Lower lobe of right lung (tissue), 2 donors: Measurements from ENCODE around the gene COG7. TPM values are rescaled to one million over a fixed set of nuclear protein-coding genes. Genes with fewer than 3 reads are reported as not detected.

Experiments
- ATAC-seq, 2 donors: fragments of 200-7000 bp; cut with Tn5 transposase; one replicate each; pipeline ENCODE4 v1.9.1; 2020 to 2022; ENCODE audit warnings: mild to moderate bottlenecking in 2 of 2, moderate library complexity in 2 of 2
- DNase-seq: peaks from one replicate; pipeline ENCODE4 v3.0.0-alpha.2; 2020
- H3K27ac ChIP-seq: fragments of 200-600 bp; one replicate; pipeline ENCODE4 v1.8.0; 2022
- H3K27me3 ChIP-seq: fragments of 200-600 bp; one replicate; pipeline ENCODE4 v1.8.0; 2022; ENCODE audit warnings: low read depth
- H3K36me3 ChIP-seq: fragments of 200-600 bp; one replicate; pipeline ENCODE4 v1.8.0; 2022; ENCODE audit warnings: mild to moderate bottlenecking
- H3K4me1 ChIP-seq: fragments of 200-600 bp; one replicate; pipeline ENCODE4 v1.8.0; 2022
- H3K4me3 ChIP-seq: fragments of 200-600 bp; one replicate; pipeline ENCODE4 v1.8.0; 2022; ENCODE audit warnings: mild to moderate bottlenecking
- H3K9me3 ChIP-seq: fragments of 200-600 bp; one replicate; pipeline ENCODE4 v1.8.0; 2022
- intact Hi-C: fragments of 100-400 bp; cut with DNase I; formaldehyde crosslinking; loops from one replicate; pipeline ENCODE4 v1.11.0; 2022
- long read RNA-seq: library from polyadenylated mRNA; unstranded; transcript quantifications from one replicate; pipeline ENCODE4 v2.0.0, GENCODE V29; 2021
- total RNA-seq: library from RNA; stranded (reverse); fragmentation: NEBNext Ultra II Directional; extraction: Animal tissue kit (Norgen Biotek cat#: 25700); gene quantifications from one replicate; pipeline ENCODE4 v1.2.1, GENCODE V29; 2021
- TF ChIP-seq, protein P1 (sequence below): fragments of 200-600 bp; IDR thresholded peaks from one replicate; pipeline ENCODE4 v1.8.0; 2022; ENCODE audit warnings: antibody characterized with exemption, mild to moderate bottlenecking
- donor health status: DM: no; HTN: yes; CAD: no; lungs with severe emphysema.

COG7 gene
- 21.3 TPM for total RNA-seq
- long read RNA-seq, transcript COG7-201 (17 exons, 2,926 nt) = major isoform, 19 of 39 reads
- long read RNA-seq, partial matches to known transcripts = 10 of 39 reads
- long read RNA-seq, other reads (novel, unspliced or antisense) = 10 of 39 reads

DNA sequence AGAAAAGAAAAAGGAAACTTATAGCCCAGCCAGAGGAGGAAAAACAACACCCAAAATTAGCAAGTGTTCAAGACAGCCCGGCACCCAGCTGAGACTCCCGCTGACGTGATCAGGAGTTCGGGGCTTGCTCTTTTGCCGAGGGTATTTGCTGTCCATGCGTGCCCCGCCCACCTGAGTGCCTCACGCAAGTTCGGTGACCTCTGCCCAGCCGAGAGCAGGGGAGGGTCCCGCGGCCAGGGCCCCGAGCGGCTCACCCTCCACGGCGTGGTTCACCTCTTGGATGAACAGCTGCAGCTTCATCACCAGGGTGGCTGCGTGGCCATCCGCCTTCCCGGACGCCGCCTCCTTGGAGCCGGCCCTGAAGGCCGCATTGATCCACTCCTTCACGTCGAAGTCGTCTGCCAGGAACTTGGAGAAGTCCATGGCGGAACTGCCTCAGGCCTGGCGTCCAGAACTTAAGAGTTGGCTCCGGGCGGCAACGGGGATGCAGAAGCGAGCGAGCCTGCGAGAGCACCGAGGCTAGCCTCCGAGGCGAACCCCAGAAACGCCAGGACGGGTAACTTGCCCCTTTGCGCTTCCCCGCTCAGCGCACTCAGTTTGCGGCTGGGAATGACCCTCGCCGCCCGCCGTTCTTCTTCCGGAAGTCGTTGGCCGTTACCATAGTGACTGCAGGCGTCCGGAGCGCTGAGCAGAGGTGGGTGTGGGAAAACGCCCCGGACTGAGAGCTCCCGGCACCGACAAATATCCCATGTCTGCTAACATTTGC is at the start of gene COG7:
Gene COG7 (minus strand): TSS at position 618 of the 766 bp plus-strand sequence. CDS start 195 bp downstream, at position 423.
- intact Hi-C loops = no loop called here
- Histone ChIP-seq H3K9me3 (no peaks in the 10 kb centered on the region), H3K4me1 (peaks cover 39% of the 10 kb centered on the region), H3K4me3 (peak within 1 kb of the TSS; percentile 88), H3K27me3 (no peaks in the 10 kb centered on the region), H3K36me3 (no peaks in the 10 kb centered on the region), H3K27ac (peak within 1 kb of the TSS; percentile 85)
- peak; percentile 96 to 98 for ATAC-seq
- TF ChIP-seq, protein P1, sequence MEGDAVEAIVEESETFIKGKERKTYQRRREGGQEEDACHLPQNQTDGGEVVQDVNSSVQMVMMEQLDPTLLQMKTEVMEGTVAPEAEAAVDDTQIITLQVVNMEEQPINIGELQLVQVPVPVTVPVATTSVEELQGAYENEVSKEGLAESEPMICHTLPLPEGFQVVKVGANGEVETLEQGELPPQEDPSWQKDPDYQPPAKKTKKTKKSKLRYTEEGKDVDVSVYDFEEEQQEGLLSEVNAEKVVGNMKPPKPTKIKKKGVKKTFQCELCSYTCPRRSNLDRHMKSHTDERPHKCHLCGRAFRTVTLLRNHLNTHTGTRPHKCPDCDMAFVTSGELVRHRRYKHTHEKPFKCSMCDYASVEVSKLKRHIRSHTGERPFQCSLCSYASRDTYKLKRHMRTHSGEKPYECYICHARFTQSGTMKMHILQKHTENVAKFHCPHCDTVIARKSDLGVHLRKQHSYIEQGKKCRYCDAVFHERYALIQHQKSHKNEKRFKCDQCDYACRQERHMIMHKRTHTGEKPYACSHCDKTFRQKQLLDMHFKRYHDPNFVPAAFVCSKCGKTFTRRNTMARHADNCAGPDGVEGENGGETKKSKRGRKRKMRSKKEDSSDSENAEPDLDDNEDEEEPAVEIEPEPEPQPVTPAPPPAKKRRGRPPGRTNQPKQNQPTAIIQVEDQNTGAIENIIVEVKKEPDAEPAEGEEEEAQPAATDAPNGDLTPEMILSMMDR = no peak
- DNase-seq = peak; percentile 91

DNA sequence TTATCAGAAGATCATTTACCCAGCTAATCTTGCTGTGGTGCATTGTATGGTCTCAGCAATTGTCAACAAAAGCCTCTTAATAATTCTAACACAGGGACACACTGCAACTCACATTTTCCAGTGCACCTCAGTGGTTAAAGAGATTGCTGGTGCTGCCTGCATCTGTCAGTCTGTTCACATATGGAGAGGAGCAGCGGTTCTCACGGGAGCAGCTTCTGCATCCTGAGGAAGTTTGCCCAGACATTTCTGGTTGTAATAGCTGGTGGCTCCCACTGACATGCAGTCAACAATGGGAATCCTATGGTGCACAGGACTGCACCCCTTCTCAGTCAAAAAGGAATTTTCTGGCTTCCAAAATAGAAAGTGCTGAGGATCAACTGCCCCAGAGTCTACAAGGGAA is 49.5 kb upstream of the COG7 start:
- TF ChIP-seq, protein P1 = no peak
- no peaks in the 10 kb centered on the region for H3K27me3 ChIP-seq
- peaks cover 94% of the 10 kb centered on the region for H3K4me1 ChIP-seq
- H3K27ac ChIP-seq = no peak overlapping the region
- intact Hi-C loops = no loop called here
- H3K9me3 ChIP-seq = no peaks in the 10 kb centered on the region
- H3K4me3 ChIP-seq = no peak overlapping the region
- ATAC-seq (no peak), DNase-seq (no peak)
- H3K36me3 ChIP-seq = no peaks in the 10 kb centered on the region

DNA sequence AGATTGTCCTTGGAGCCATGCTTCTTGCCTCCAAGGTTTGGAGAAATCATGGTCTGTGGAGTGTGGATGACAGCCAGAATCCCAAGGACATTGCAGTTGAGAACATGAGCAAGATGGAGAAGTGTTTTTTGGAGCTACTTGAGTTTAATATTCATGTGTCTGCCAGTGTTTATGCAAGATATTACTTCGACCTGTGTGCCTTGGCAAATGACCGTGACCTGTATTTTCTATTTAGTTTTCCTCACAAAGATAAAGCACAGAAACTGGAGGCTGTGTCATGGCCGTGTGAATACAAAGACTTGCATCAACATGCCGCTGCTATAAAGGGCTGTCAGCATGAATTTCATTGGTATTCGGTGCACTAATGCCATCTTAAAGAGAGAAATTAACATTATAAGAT is 48.3 kb upstream of the COG7 start:
- intact Hi-C loops = no loop called here
- no peak for ATAC-seq
- Histone ChIP-seq H3K4me3 (no peak overlapping the region), H3K4me1 (peaks cover 93% of the 10 kb centered on the region), H3K27ac (no peak overlapping the region), H3K27me3 (no peaks in the 10 kb centered on the region), H3K36me3 (peaks cover 2% of the 10 kb centered on the region), H3K9me3 (no peaks in the 10 kb centered on the region)
- DNase-seq = no peak
- TF ChIP-seq, protein P1 = no peak

DNA sequence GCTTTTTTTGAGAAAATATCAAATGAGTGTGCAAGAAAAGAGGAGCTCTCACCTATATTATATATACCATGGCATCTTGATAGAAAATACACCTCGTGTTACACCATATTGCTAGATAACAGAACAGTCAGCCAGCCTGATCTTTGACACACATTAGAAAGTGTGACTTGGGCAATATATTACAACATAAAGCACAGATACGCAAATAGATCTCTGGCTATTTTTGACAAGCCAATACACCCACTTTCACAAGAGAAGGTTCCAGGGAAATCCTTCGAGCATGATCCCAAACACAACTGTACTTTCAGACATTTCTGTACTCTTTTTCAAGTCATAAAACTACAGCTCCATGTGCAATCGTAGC is 47.9 kb upstream of the COG7 start:
- H3K4me1 ChIP-seq = peaks cover 93% of the 10 kb centered on the region
- H3K27me3 ChIP-seq = no peaks in the 10 kb centered on the region
- DNase-seq = no peak
- no peaks in the 10 kb centered on the region for H3K9me3 ChIP-seq
- no peak for ATAC-seq
- H3K36me3 ChIP-seq = peaks cover 7% of the 10 kb centered on the region
- TF ChIP-seq, protein P1 = no peak
- H3K4me3 ChIP-seq = no peak overlapping the region
- H3K27ac ChIP-seq = no peak overlapping the region
- intact Hi-C loops = no loop called here

DNA sequence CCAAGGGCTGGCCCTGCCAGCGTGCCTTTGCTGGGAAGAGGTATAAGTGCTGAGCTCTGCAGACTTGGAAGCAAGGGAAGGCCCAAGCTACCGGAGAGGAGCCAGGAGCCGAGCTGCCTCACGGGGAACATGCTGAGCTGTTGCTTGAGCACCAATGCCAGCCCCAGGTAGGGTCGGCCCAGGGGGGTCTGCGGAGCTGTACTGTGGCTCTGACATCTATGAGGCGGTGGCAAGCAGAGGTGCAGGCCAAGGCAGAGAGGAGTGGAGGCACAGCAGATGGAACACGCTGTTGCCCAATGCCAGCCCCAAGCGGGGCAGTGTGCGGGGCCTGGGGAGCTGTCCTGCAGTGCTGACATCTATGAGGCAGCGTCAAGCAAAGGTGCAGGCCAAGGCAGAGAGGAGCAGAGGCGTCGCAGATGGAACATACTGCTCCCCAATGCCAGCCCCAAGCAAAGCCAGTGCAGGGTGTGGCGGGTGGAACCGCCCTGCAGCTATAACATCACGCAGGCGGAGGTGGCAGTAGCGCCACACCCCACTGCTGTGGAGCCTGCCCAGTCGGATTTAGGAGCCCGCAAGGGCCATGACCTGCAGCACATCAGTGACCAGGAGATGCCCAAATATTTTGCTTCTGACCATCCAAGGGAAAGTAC is 47.3 kb upstream of the COG7 start:
- DNase-seq (peak; percentile 58), ATAC-seq (peak in 1 of 2 donors; percentile 25)
- TF ChIP-seq, protein P1 = no peak
- H3K4me3 ChIP-seq = no peak overlapping the region
- intact Hi-C loops = no loop called here
- H3K27me3 ChIP-seq = no peaks in the 10 kb centered on the region
- no peaks in the 10 kb centered on the region for H3K9me3 ChIP-seq
- peaks cover 12% of the 10 kb centered on the region for H3K36me3 ChIP-seq
- peaks cover 90% of the 10 kb centered on the region for H3K4me1 ChIP-seq
- H3K27ac ChIP-seq = peak overlapping the region; percentile 46
